ENCODE results near the gene ODAD2.
"Not testable (repeated sequence)": the region's sequence is repeated elsewhere in the genome, so short reads cannot be mapped to it uniquely, and the experiment has no call there.

ODAD2 gene

DNA sequence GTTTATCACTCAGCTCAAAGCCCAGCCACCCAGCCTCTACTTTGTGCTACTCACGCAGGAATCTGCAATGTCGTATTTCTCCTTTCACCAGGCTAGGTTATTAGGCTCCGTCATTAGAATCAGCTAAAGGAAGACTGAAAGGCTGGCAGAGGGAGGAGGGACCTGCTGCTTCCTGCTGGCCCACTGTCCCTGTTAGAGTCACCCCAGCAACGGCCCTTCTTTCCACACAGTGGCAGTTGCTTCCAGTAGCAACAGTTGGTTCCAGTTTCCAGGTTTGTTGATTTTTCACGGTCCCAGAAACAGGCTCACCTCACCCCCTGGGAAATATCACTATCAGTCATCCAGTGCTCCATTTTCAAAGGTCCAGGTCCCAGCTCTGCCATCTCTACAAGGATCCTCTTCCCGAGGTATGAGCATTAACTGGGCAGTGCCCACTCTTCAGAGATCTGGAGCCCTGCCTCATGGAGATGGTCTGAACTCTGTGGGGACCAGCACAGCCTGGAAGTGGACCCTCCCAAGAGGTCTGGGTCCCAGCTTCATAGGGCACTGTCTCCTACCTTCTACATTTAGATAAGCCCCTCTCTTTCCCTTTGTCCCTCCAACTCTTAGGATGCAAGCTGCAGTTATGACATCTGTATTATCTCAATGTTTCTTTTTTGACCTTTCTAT is 15.9 kb downstream of the ODAD2 start:
- Histone ChIP-seq H3K4me2 (ENCODE audit: low read depth, low read length) (no peak overlapping the region), H3K9me2 (replicated peaks; ENCODE audit: insufficient read depth, low read length) (no peaks in the 10 kb centered on the region), H3K36me3 (replicated peaks; ENCODE audit: insufficient read depth, low read length) (no peaks in the 10 kb centered on the region), H3K9me3 (replicated peaks; ENCODE audit: insufficient read depth, low read length) (no peaks in the 10 kb centered on the region), H3K9ac (ENCODE audit: low read length) (no peak overlapping the region), H3K4me3 (ENCODE audit: low read length) (no peak overlapping the region), H3K4me1 (ENCODE audit: low read length) (no peaks in the 10 kb centered on the region), H3K27me3 (replicated peaks; ENCODE audit: insufficient read depth, low read length) (no peaks in the 10 kb centered on the region), H3K79me2 (ENCODE audit: low read length) (no peaks in the 10 kb centered on the region), H3F3A (ENCODE audit: insufficient read depth, low read length) (no peaks in the 10 kb centered on the region), H4K20me1 (ENCODE audit: insufficient read depth, low read length) (no peaks in the 10 kb centered on the region), H2AFZ (ENCODE audit: low read length) (no peak overlapping the region), H3K27ac (ENCODE audit: low read length) (no peak overlapping the region)
- DNase-seq, result no peak
- TF ChIP-seq EZH2phosphoT487 (IDR thresholded peaks at IDR 0.05; ENCODE audit: low read length) (no peak), EZH2 (optimal IDR thresholded peaks at IDR 0.05; ENCODE audit: low read depth, low read length) (no peak)
- TF ChIP-seq, protein P1, sequence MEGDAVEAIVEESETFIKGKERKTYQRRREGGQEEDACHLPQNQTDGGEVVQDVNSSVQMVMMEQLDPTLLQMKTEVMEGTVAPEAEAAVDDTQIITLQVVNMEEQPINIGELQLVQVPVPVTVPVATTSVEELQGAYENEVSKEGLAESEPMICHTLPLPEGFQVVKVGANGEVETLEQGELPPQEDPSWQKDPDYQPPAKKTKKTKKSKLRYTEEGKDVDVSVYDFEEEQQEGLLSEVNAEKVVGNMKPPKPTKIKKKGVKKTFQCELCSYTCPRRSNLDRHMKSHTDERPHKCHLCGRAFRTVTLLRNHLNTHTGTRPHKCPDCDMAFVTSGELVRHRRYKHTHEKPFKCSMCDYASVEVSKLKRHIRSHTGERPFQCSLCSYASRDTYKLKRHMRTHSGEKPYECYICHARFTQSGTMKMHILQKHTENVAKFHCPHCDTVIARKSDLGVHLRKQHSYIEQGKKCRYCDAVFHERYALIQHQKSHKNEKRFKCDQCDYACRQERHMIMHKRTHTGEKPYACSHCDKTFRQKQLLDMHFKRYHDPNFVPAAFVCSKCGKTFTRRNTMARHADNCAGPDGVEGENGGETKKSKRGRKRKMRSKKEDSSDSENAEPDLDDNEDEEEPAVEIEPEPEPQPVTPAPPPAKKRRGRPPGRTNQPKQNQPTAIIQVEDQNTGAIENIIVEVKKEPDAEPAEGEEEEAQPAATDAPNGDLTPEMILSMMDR (IDR thresholded peaks at IDR 0.05; ENCODE audit: low read length), result no peak

DNA sequence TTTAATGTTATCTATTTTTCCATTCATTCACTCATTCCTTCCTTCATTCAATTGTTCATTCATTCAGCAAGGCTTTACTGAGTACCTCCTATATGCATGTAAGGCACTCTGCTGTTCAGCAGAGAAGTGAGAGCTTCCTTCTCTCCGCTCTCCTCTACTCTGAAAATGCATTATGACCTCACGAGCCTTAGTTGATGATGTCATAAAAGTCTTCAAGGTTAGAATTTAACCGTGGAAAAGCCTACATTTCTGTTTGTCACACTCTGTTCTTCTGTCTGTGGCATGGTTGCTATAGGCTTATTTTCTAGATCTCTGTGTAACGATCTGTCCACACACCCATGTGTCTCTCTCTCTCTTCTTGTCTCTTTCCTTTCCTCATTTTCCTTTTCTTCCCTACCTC is 17.1 kb downstream of the ODAD2 start:
- TF ChIP-seq EZH2 (optimal IDR thresholded peaks at IDR 0.05; ENCODE audit: low read depth, low read length), result no peak
- TF ChIP-seq, protein P1 (IDR thresholded peaks at IDR 0.05; ENCODE audit: low read length), result no peak
- no peak for TF ChIP-seq EZH2phosphoT487 (IDR thresholded peaks at IDR 0.05; ENCODE audit: low read length)
- Histone ChIP-seq H3K4me1 (ENCODE audit: low read length) (no peaks in the 10 kb centered on the region), H3K79me2 (ENCODE audit: low read length) (no peaks in the 10 kb centered on the region), H4K20me1 (ENCODE audit: insufficient read depth, low read length) (no peaks in the 10 kb centered on the region), H3K9me3 (replicated peaks; ENCODE audit: insufficient read depth, low read length) (no peaks in the 10 kb centered on the region), H3K9ac (ENCODE audit: low read length) (no peak overlapping the region), H3F3A (ENCODE audit: insufficient read depth, low read length) (no peaks in the 10 kb centered on the region), H3K4me3 (ENCODE audit: low read length) (no peak overlapping the region), H3K9me2 (replicated peaks; ENCODE audit: insufficient read depth, low read length) (no peaks in the 10 kb centered on the region), H3K27ac (ENCODE audit: low read length) (no peak overlapping the region), H3K27me3 (replicated peaks; ENCODE audit: insufficient read depth, low read length) (no peaks in the 10 kb centered on the region), H3K36me3 (replicated peaks; ENCODE audit: insufficient read depth, low read length) (no peaks in the 10 kb centered on the region), H3K4me2 (ENCODE audit: low read depth, low read length) (no peak overlapping the region), H2AFZ (ENCODE audit: low read length) (no peak overlapping the region)
- no peak for DNase-seq

DNA sequence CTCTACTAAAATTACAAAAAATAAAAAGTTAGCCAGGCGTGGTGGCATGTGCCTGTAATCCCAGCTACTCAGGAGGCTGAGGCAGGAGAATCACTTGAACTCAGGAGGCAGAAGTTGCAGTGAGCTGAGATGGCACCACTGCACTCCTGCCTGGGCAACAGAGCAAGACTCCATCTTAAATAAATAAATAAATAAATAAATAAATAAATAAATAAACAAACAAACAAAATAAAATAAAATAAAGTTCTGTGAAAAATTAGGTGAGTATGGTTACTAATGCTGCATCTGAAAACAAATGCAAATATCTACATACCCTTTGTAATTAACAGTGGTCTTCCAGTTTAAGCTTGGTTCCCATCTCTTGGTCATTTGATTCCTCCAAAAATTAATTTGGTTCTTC is 28.1 kb downstream of the ODAD2 start:
- H3K9me2 ChIP-seq (replicated peaks; ENCODE audit: insufficient read depth, low read length); H3K4me1 ChIP-seq (ENCODE audit: low read length); H2AFZ ChIP-seq (ENCODE audit: low read length); H3K9ac ChIP-seq (ENCODE audit: low read length); H3K27me3 ChIP-seq (replicated peaks; ENCODE audit: insufficient read depth, low read length); DNase-seq; H3K36me3 ChIP-seq (replicated peaks; ENCODE audit: insufficient read depth, low read length); H3K4me2 ChIP-seq (ENCODE audit: low read depth, low read length); H3F3A ChIP-seq (ENCODE audit: insufficient read depth, low read length); H3K4me3 ChIP-seq (ENCODE audit: low read length); H3K27ac ChIP-seq (ENCODE audit: low read length); H4K20me1 ChIP-seq (ENCODE audit: insufficient read depth, low read length); H3K9me3 ChIP-seq (replicated peaks; ENCODE audit: insufficient read depth, low read length); H3K79me2 ChIP-seq (ENCODE audit: low read length): not testable (repeated sequence)

DNA sequence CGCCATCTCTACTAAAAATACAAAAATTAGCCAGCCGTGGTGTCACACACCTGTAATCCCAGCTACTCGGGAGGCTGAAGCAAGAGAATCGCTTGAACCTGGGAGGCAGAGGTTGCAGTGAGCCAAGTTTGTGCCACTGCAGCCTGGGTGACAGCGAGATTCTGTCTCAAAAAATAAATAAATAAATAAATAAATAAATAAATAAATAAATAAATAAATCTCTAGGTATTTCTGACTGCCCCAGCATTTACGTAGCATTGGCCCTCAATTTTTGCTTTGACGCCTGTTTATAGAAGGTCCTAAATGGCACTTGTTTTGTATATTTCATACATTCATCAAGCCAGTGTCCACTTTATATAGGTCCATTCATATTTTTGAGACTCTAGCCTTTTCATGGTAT is 28.9 kb downstream of the ODAD2 start:
- H3K36me3 ChIP-seq (replicated peaks; ENCODE audit: insufficient read depth, low read length); H3K79me2 ChIP-seq (ENCODE audit: low read length); H3K4me1 ChIP-seq (ENCODE audit: low read length); H3F3A ChIP-seq (ENCODE audit: insufficient read depth, low read length); H3K27ac ChIP-seq (ENCODE audit: low read length); H3K9me3 ChIP-seq (replicated peaks; ENCODE audit: insufficient read depth, low read length); H3K27me3 ChIP-seq (replicated peaks; ENCODE audit: insufficient read depth, low read length); DNase-seq; H4K20me1 ChIP-seq (ENCODE audit: insufficient read depth, low read length); H3K4me2 ChIP-seq (ENCODE audit: low read depth, low read length); H3K9me2 ChIP-seq (replicated peaks; ENCODE audit: insufficient read depth, low read length); H3K9ac ChIP-seq (ENCODE audit: low read length); H3K4me3 ChIP-seq (ENCODE audit: low read length); H2AFZ ChIP-seq (ENCODE audit: low read length): not testable (repeated sequence)
